HG03097 (cell line): ENCODE measurements around the gene MFF.

ENCODE experiments used
- ATAC-seq: cut with Tn5 transposase; IDR thresholded peaks from one replicate; pipeline ENCODE4 v1.9.1; 2021; ENCODE audit not compliant: unreplicated experiment, low FRiP score

MFF gene

GRCh38 chr2:227324995-227325838 is at the start of gene MFF:
Gene MFF (plus strand): TSS chr2:227325251. CDS start chr2:227330666, 5,415 bp downstream.
- ATAC-seq = peak; percentile 99

- no peak for ATAC-seq
Observed at GRCh38 chr2:227280895-227281294, 44.2 kb upstream of the MFF start.

GRCh38 chr2:227285741-227286236 is 39.3 kb upstream of the MFF start:
- no peak for ATAC-seq

GRCh38 chr2:227287771-227288170 is 37.3 kb upstream of the MFF start:
- ATAC-seq = no peak

- no peak for ATAC-seq
Observed at GRCh38 chr2:227292314-227292713, 32.7 kb upstream of the MFF start.

GRCh38 chr2:227293531-227293930 is 31.5 kb upstream of the MFF start:
- no peak for ATAC-seq

- ATAC-seq = no peak
Observed at GRCh38 chr2:227295806-227296205, 29.2 kb upstream of the MFF start.

GRCh38 chr2:227296671-227297405 is 28.2 kb upstream of the MFF start:
- ATAC-seq = no peak

GRCh38 chr2:227301523-227301922 is 23.5 kb upstream of the MFF start:
- ATAC-seq = no peak

- ATAC-seq = no peak
Observed at GRCh38 chr2:227308784-227309183, 16.3 kb upstream of the MFF start.

GRCh38 chr2:227310756-227311110 is 14.3 kb upstream of the MFF start:
- no peak for ATAC-seq

- no peak for ATAC-seq
Observed at GRCh38 chr2:227311861-227312506, 13.1 kb upstream of the MFF start.

GRCh38 chr2:227312579-227312978 is 12.5 kb upstream of the MFF start:
- ATAC-seq = no peak

- no peak for ATAC-seq
Observed at GRCh38 chr2:227313310-227313709, 11.7 kb upstream of the MFF start.

- no peak for ATAC-seq
Observed at GRCh38 chr2:227317834-227318233, 7.2 kb upstream of the MFF start.

- no peak for ATAC-seq
Observed at GRCh38 chr2:227320305-227321094, 4.6 kb upstream of the MFF start.

- no peak for ATAC-seq
Observed at GRCh38 chr2:227322530-227323205, 2.4 kb upstream of the MFF start.

GRCh38 chr2:227323818-227324217 is 1.2 kb upstream of the MFF start:
- ATAC-seq = no peak

GRCh38 chr2:227324642-227324994 is 433 bp upstream of the MFF start:
- ATAC-seq = peak; percentile 17

GRCh38 chr2:227325839-227326195 is 766 bp downstream of the MFF start:
- peak; percentile 6 for ATAC-seq
